Activated CD4-positive, alpha-beta T cell treated with anti-CD3 and anti-CD28 coated beads, Interleukin-2, amount 10 ng/mL, durations not matched to agents 7 days and 5 days (primary cell): ENCODE measurements around the gene PGBD5. TPM values are rescaled to one million over a fixed set of nuclear protein-coding genes. Genes with fewer than 3 reads are reported as not detected.

ENCODE experiments used
- CTCF ChIA-PET: fragments of 350-600 bp; sonication (Branson Sonifier 250); formaldehyde crosslinking; loops from one replicate; lab custom pipeline; 2021; ENCODE audit warnings: antibody characterized with exemption; lab: Charles Lee
- POLR2A ChIA-PET: fragments of 350-600 bp; sonication (Branson Sonifier 250); formaldehyde crosslinking; loops from one replicate; lab custom pipeline; 2021; ENCODE audit warnings: antibody characterized with exemption; lab: Charles Lee
- DNase-seq: peaks from one replicate; pipeline ENCODE4 v3.0.0-alpha.2; 2020
- H3K27ac Mint-ChIP-seq: one replicate; pipeline ENCODE4 v1.8.0; 2021; ENCODE audit warnings: mild to moderate bottlenecking, moderate library complexity, mixed read lengths
- H3K27me3 Mint-ChIP-seq: one replicate; pipeline ENCODE4 v1.8.0; 2021; ENCODE audit warnings: mixed read lengths
- H3K36me3 Mint-ChIP-seq: one replicate; pipeline ENCODE4 v1.8.0; 2021; ENCODE audit warnings: low read depth, mixed read lengths
- H3K4me1 Mint-ChIP-seq: one replicate; pipeline ENCODE4 v1.8.0; 2021; ENCODE audit warnings: mixed read lengths
- H3K4me3 Mint-ChIP-seq: one replicate; pipeline ENCODE4 v1.8.0; 2021; ENCODE audit warnings: mild to moderate bottlenecking, moderate library complexity, mixed read lengths
- H3K9me3 Mint-ChIP-seq: one replicate; pipeline ENCODE4 v1.8.0; 2021; ENCODE audit warnings: mixed read lengths
- total RNA-seq, 2 experiments: library from RNA; stranded (reverse); gene quantifications; one replicate each; pipeline ENCODE4 v1.2.3, GENCODE V29; 2021

Gene PGBD5
- total RNA-seq, 2 experiments from 2014 or later = not detected

GRCh38 chr1:230266456-230266855 is 159.7 kb downstream of the PGBD5 start:
- Mint-ChIP-seq H3K27me3 (no peaks in the 10 kb centered on the region), H3K4me1 (peaks cover 30% of the 10 kb centered on the region), H3K9me3 (no peaks in the 10 kb centered on the region), H3K27ac (no peak overlapping the region), H3K36me3 (peaks cover 21% of the 10 kb centered on the region), H3K4me3 (no peak overlapping the region)
- POLR2A ChIA-PET = no interaction called here
- no peak for DNase-seq
- CTCF ChIA-PET = interaction anchor here (0.7 kb wide), 1 partner anchor 101 kb away, joined by 3 read pairs; no protein-coding TSS in a partner anchor

GRCh38 chr1:230265200-230266115 is 160.7 kb downstream of the PGBD5 start:
- ChIA-PET CTCF (interaction anchor here (0.7 kb wide), 1 partner anchor 100 kb away, joined by 3 read pairs; no protein-coding TSS in a partner anchor), POLR2A (no interaction called here)
- H3K36me3 Mint-ChIP-seq = peaks cover 17% of the 10 kb centered on the region
- H3K27me3 Mint-ChIP-seq = no peaks in the 10 kb centered on the region
- no peak overlapping the region for H3K4me3 Mint-ChIP-seq
- H3K27ac Mint-ChIP-seq = no peak overlapping the region
- no peak for DNase-seq
- no peaks in the 10 kb centered on the region for H3K9me3 Mint-ChIP-seq
- H3K4me1 Mint-ChIP-seq = peaks cover 20% of the 10 kb centered on the region

Other genes with a start within 250 kb of the PGBD5 start
- 10 to 100 TPM; 27.1 to 27.3 TPM for gene COG2, start 216.1 kb upstream of the PGBD5 start, total RNA-seq